Muscle of leg (tissue), 11 donors: Measurements from ENCODE around the gene EYA3. TPM values are rescaled to one million over a fixed set of nuclear protein-coding genes. Genes with fewer than 3 reads are reported as not detected.

ENCODE experiments used
- DNase-seq: peaks from one replicate; pipeline ENCODE4 v3.0.0; 2013
- H3K27ac ChIP-seq: one replicate; pipeline ENCODE4 v1.5.1; 2013; ENCODE audit warnings: mild to moderate bottlenecking, low read length, control low read depth
- H3K27me3 ChIP-seq: one replicate; pipeline ENCODE4 v1.6.1; 2013; ENCODE audit warnings: low read length; ENCODE audit not compliant: control insufficient read depth, insufficient read depth
- H3K36me3 ChIP-seq: one replicate; pipeline ENCODE4 v1.6.1; 2013; ENCODE audit warnings: low read length; ENCODE audit not compliant: control insufficient read depth, insufficient read depth
- H3K4me1 ChIP-seq: one replicate; pipeline ENCODE4 v1.6.1; 2013; ENCODE audit warnings: low read length; ENCODE audit not compliant: control insufficient read depth, insufficient read depth
- H3K4me3 ChIP-seq: one replicate; pipeline ENCODE4 v1.5.1; 2013; ENCODE audit warnings: low read length, control low read depth
- H3K9me3 ChIP-seq: replicated peaks from 2 replicates; pipeline ENCODE4 v1.6.1; 2013; ENCODE audit warnings: low read depth, low read length; ENCODE audit not compliant: control insufficient read depth
- WGBS: methylation state at CpG from one replicate; pipeline ENCODE4 v1.1.5; 2013; ENCODE audit warnings: missing lambda C conversion rate; ENCODE audit not compliant: insufficient coverage; 5-methylcytosine and 5-hydroxymethylcytosine counted together
- polyA plus RNA-seq, 8 donors: library from polyadenylated mRNA; unstranded; fragments of 120-200 nt; gene quantifications; one replicate each; pipeline versions ENCODE4 v1.2.1 to v1.2.3, GENCODE V29; 2013; ENCODE audit warnings: inconsistent platforms in 1 of 8, low replicate concordance in 1 of 8; ENCODE audit not compliant: insufficient read length in 8 of 8, insufficient read depth in 1 of 8
- total RNA-seq: library from RNA; stranded (reverse); fragments of 120-200 nt; gene quantifications from one replicate; pipeline ENCODE4 v1.2.4, GENCODE V29; 2013

The EYA3 gene
- total and polyA plus RNA-seq, 9 donors: 14.0 to 20.2 (median 16.6) TPM

DNA sequence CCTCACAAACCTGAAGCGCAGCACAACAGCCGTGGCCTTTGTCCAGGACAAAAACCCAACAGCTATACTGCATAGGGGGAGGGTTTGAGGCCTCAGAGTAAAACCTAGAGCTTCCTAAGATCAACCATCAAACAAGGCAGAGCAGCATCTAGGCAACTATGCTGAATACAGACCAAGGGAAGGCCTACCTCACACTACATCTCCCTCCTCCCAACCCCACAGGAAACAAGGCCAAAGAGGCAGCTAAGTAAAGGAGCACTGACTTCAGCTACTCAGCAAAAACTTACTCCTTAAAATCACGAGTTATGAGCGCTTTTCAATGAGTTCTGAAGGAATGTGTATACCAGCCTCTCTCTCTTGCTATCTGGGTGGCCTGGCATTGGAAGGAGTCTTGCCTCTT, 116.3 kb downstream of the EYA3 start:
- H3K4me3 ChIP-seq: no peak overlapping the region
- WGBS: no CpG with 5 or more reads among the region's 4 CpGs
- no peaks in the 10 kb centered on the region for H3K9me3 ChIP-seq
- no peak for DNase-seq
- no peaks in the 10 kb centered on the region for H3K27me3 ChIP-seq
- H3K27ac ChIP-seq: no peak overlapping the region
- H3K36me3 ChIP-seq: peaks cover 32% of the 10 kb centered on the region
- peaks cover 19% of the 10 kb centered on the region for H3K4me1 ChIP-seq

- H3K36me3 ChIP-seq: peaks cover 37% of the 10 kb centered on the region
Measured at GRCh38 chr1:27971674-27972073, 116.7 kb downstream of the EYA3 start.

DNA sequence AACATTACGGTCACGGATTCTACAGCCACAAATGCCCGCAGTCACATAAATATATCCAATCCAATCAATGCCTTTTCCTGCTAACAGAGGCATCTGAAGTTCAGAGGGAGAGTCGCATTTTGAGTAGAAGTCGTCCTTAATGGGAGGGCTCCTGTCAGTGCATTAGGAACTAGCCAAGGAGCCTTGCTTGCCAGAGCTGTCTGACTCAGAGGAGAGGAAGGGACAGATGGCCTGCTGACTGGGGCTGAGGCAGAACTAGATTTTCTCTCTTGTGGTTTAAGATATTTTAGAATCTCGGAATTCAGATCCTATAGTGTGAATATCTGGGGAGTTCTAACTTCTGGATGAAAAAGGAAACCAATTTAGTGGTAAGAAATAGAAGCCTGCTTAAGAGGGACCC, 118.0 kb downstream of the EYA3 start:
- no peak overlapping the region for H3K4me3 ChIP-seq
- H3K27me3 ChIP-seq: no peaks in the 10 kb centered on the region
- peaks cover 19% of the 10 kb centered on the region for H3K4me1 ChIP-seq
- peaks cover 49% of the 10 kb centered on the region for H3K36me3 ChIP-seq
- H3K27ac ChIP-seq: no peak overlapping the region
- WGBS: 38% methylated on average over 1 of the region's 6 CpGs
- peak; percentile 65 for DNase-seq
- no peaks in the 10 kb centered on the region for H3K9me3 ChIP-seq

More at GRCh38 chr1:27971674-27972073, 116.7 kb downstream of the EYA3 start:
- DNase-seq: peak; percentile 60
- Histone ChIP-seq H3K27ac (no peak overlapping the region), H3K4me1 (peaks cover 19% of the 10 kb centered on the region), H3K9me3 (no peaks in the 10 kb centered on the region), H3K27me3 (no peaks in the 10 kb centered on the region), H3K4me3 (no peak overlapping the region)

DNA sequence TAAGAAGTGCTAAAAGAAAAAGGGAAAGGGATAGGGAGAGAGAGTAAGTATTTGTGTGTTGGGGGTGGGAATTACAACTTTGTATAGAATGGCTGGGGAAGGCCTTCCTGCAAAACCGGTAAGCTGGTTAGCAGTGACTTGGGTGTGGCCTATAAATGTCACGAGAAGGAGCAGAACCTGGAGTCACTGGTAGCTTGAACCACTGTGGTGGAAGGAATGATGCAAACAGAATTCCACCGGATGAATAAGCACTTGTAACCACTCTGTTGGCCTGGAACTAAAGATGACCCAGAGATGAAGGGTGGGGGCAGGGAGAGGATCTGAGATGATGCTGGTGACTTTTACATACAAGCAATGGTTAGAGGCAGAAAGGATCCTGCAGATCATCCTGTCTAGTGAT, 119.7 kb downstream of the EYA3 start:
- DNase-seq: no peak
- 90% methylated on average over 3 of the region's 3 CpGs for WGBS
- Histone ChIP-seq H3K27me3 (no peaks in the 10 kb centered on the region), H3K9me3 (no peaks in the 10 kb centered on the region), H3K4me1 (peaks cover 19% of the 10 kb centered on the region), H3K36me3 (peaks cover 61% of the 10 kb centered on the region), H3K4me3 (no peak overlapping the region), H3K27ac (no peak overlapping the region)

DNA sequence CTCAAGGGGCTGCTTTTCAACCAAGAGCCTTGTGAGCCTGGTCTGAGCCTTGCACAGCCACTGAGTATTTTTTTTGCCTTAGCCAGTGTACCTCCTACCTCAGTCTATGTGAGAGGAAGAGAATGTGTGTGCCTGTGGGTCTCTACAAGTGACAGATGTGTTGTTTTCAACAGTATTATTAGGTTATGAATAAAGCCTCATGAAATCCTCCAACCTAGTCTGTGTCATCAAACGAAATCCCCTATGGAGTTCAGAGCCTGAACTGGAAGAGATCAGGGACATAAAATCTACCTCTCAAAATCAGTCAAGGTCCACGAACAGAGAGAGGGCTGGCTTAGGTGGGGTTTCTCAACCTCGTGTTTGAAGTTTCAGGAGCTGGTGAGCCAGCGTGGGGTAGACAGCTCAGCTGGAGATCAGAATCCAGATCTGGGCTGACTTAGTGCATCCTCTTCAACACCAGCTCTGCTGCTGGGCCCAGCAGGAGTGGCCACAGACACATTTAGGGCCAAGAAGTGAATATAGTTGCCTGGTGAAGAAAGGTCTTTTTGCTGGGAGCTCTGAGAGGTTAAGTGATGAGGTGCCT, 120.4 kb downstream of the EYA3 start:
- no peak overlapping the region for H3K27ac ChIP-seq

GRCh38 chr1:27967106-27967883, 121.1 kb downstream of the EYA3 start:
- Histone ChIP-seq H3K4me1 (peaks cover 14% of the 10 kb centered on the region), H3K9me3 (no peaks in the 10 kb centered on the region), H3K36me3 (peaks cover 62% of the 10 kb centered on the region), H3K27me3 (no peaks in the 10 kb centered on the region), H3K4me3 (no peak overlapping the region), H3K27ac (no peak overlapping the region)
- WGBS: 94% methylated on average over 8 of the region's 12 CpGs
- no peak for DNase-seq

More for the DNA sequence above, 120.4 kb downstream of the EYA3 start:
- DNase-seq: no peak
- Histone ChIP-seq H3K36me3 (peaks cover 66% of the 10 kb centered on the region), H3K9me3 (no peaks in the 10 kb centered on the region), H3K4me1 (peaks cover 17% of the 10 kb centered on the region), H3K4me3 (no peak overlapping the region), H3K27me3 (no peaks in the 10 kb centered on the region)
- WGBS: 100% methylated on average over 2 of the region's 4 CpGs

- Histone ChIP-seq H3K4me1 (peaks cover 12% of the 10 kb centered on the region), H3K4me3 (no peak overlapping the region), H3K27me3 (no peaks in the 10 kb centered on the region), H3K27ac (no peak overlapping the region), H3K9me3 (no peaks in the 10 kb centered on the region), H3K36me3 (peaks cover 59% of the 10 kb centered on the region)
- no peak for DNase-seq
- WGBS: 92% methylated on average over 24 of the region's 24 CpGs
Measured at GRCh38 chr1:27966402-27967105, 121.9 kb downstream of the EYA3 start.

DNA sequence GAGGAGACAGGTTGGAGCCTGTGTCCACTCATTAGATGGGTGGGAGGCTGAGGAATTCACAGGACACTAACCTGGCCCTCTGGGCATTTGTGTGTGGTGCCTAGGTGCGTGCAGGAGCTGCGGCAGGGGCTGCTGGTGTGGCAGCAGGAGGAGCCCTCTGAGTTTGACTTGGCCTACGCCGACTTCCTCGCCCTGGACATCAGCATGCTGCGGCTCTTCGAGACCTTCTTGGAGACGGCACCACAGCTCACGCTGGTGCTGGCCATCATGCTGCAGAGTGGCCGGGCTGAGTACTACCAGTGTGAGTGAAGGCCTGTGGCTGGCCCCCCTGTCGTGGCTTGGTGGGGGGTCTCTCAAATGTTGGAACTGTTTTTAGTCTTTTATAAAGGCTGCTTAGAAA, 125.0 kb downstream of the EYA3 start:
- 87% methylated on average over 11 of the region's 11 CpGs for WGBS
- no peaks in the 10 kb centered on the region for H3K9me3 ChIP-seq
- no peak for DNase-seq
- H3K27me3 ChIP-seq: no peaks in the 10 kb centered on the region
- H3K36me3 ChIP-seq: peaks cover 50% of the 10 kb centered on the region
- H3K4me1 ChIP-seq: peaks cover 20% of the 10 kb centered on the region
- H3K27ac ChIP-seq: no peak overlapping the region
- no peak overlapping the region for H3K4me3 ChIP-seq

DNA sequence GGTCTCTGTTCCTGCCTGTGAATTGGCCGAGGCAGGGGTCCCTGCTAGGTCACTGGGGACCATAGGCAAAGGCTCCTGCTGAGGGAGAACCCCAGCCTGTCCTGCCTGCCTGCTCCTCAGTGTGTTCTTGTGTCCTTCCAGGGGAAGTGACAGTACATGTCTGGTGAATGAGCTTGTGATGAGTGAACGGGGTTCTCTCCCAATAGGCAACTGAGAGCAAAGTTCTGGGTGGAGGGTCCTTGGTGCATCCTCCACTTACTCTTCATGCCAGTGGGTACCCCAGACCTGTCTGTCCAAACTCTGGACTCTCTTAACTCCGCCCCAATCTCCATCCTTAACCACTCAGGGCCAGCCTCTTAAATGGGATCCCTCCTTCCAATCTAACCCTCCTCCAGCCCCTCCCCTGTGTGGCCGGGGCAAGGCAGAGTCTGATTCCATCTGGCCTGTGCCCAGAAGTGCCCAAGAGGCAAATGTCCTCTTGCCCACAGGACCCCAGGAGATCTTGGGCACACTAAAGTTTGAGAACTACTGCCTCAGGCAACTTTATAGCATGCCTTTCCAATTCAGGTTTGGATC, 126.7 kb downstream of the EYA3 start:
- Histone ChIP-seq H3K4me3 (no peak overlapping the region), H3K36me3 (peaks cover 34% of the 10 kb centered on the region), H3K27me3 (no peaks in the 10 kb centered on the region), H3K27ac (no peak overlapping the region), H3K9me3 (no peaks in the 10 kb centered on the region), H3K4me1 (peaks cover 20% of the 10 kb centered on the region)
- WGBS: 32% methylated on average over 3 of the region's 4 CpGs
- DNase-seq: no peak
